ENCODE results near the gene MOB3A. TPM values are rescaled to one million over a fixed set of nuclear protein-coding genes. Genes with fewer than 3 reads are reported as not detected.

Gene MOB3A
- total RNA-seq, 1 donor = 36.7 TPM

- no peak overlapping the region for H3K4me3 ChIP-seq (ENCODE audit: low read depth, low read length)
- no peak for TF ChIP-seq CTCF (IDR thresholded peaks at IDR 0.05; ENCODE audit: insufficient read depth, low read depth, low read length)
- DNase-seq (ENCODE audit: low read depth) = no peak
Measured at GRCh38 chr19:2122982-2123381, 26.9 kb upstream of the MOB3A start.

GRCh38 chr19:2122251-2122650 lies 26.1 kb upstream of the MOB3A start:
- no peak for DNase-seq (ENCODE audit: low read depth)
- TF ChIP-seq CTCF (IDR thresholded peaks at IDR 0.05; ENCODE audit: insufficient read depth, low read depth, low read length) = no peak
- H3K4me3 ChIP-seq (ENCODE audit: low read depth, low read length) = no peak overlapping the region

- TF ChIP-seq CTCF (IDR thresholded peaks at IDR 0.05; ENCODE audit: insufficient read depth, low read depth, low read length) = no peak
- no peak overlapping the region for H3K4me3 ChIP-seq (ENCODE audit: low read depth, low read length)
- no peak for DNase-seq (ENCODE audit: low read depth)
Measured at GRCh38 chr19:2121416-2122051, 25.4 kb upstream of the MOB3A start.

- no peak for TF ChIP-seq CTCF (IDR thresholded peaks at IDR 0.05; ENCODE audit: insufficient read depth, low read depth, low read length)
- DNase-seq (ENCODE audit: low read depth) = no peak
- no peak overlapping the region for H3K4me3 ChIP-seq (ENCODE audit: low read depth, low read length)
Measured at GRCh38 chr19:2120821-2121220, 24.7 kb upstream of the MOB3A start.

GRCh38 chr19:2119921-2120785 lies 24.0 kb upstream of the MOB3A start:
- no peak for TF ChIP-seq CTCF (IDR thresholded peaks at IDR 0.05; ENCODE audit: insufficient read depth, low read depth, low read length)
- H3K4me3 ChIP-seq (ENCODE audit: low read depth, low read length) = no peak overlapping the region
- no peak for DNase-seq (ENCODE audit: low read depth)

GRCh38 chr19:2118438-2118837 lies 22.3 kb upstream of the MOB3A start:
- TF ChIP-seq CTCF (IDR thresholded peaks at IDR 0.05; ENCODE audit: insufficient read depth, low read depth, low read length) = no peak
- no peak overlapping the region for H3K4me3 ChIP-seq (ENCODE audit: low read depth, low read length)

More at GRCh38 chr19:2118438-2118837, 22.3 kb upstream of the MOB3A start:
- no peak for DNase-seq (ENCODE audit: low read depth)

All from fibroblast of villous mesenchyme (primary cell).